Keratinocyte (primary cell): ENCODE data around the gene ISG20L2. TPM values are rescaled to one million over a fixed set of nuclear protein-coding genes. Genes with fewer than 3 reads are reported as not detected.

Source experiments
- DNase-seq: peaks from one replicate; pipeline ENCODE4 v3.0.0-alpha.2; 2011; ENCODE audit warnings: low read depth, missing footprints, low spot score
- FAIRE-seq: peaks from 2 replicates; lab custom pipeline; 2011; peaks lifted over from hg19 to GRCh38; lab: Jason Lieb, UNC
- H2AFZ ChIP-seq: 2 replicates; pipeline ENCODE4 v1.6.0; 2012; ENCODE audit warnings: low read length, control low read depth, inconsistent platforms; ENCODE audit not compliant: control insufficient read depth
- H3K27ac ChIP-seq: 2 replicates; pipeline ENCODE4 v1.5.1; 2011; ENCODE audit warnings: low read length; ENCODE audit not compliant: control insufficient read depth, insufficient read depth
- H3K27me3 ChIP-seq: 3 replicates; pipeline ENCODE4 v1.6.0; 2011; ENCODE audit warnings: low read length; ENCODE audit not compliant: control insufficient read depth, insufficient read depth; ENCODE audit errors: extremely low read depth
- H3K36me3 ChIP-seq, 2 experiments: 2 replicates in 1 of 2; 3 replicates in 1 of 2; pipeline ENCODE4 v1.5.1; 2011; ENCODE audit warnings: low read length in 2 of 2, mild to moderate bottlenecking in 1 of 2; ENCODE audit not compliant: control insufficient read depth in 2 of 2, insufficient read depth in 2 of 2; ENCODE audit errors: extremely low read depth in 1 of 2
- H3K4me1 ChIP-seq: 3 replicates; pipeline ENCODE4 v1.5.1; 2011; ENCODE audit warnings: low read length; ENCODE audit not compliant: control insufficient read depth, insufficient read depth; ENCODE audit errors: extremely low read depth
- H3K4me2 ChIP-seq: 3 replicates; pipeline ENCODE4 v1.6.0; 2011; ENCODE audit warnings: low read depth, low read length; ENCODE audit not compliant: control insufficient read depth, insufficient read depth; ENCODE audit errors: extremely low read depth
- H3K4me3 ChIP-seq, 3 experiments: fragments of 200-600 bp in 1 of 3; sonication (generic) in 1 of 3; 2 replicates in 2 of 3; 3 replicates in 1 of 3; pipeline ENCODE4 v1.5.1; 2011 to 2016; ENCODE audit warnings: low read length in 3 of 3, mild to moderate bottlenecking in 3 of 3, control low read depth in 2 of 3, inconsistent platforms in 1 of 3, low read depth in 1 of 3, mixed read lengths in 1 of 3, mixed run types in 1 of 3, moderate library complexity in 1 of 3; ENCODE audit not compliant: control insufficient read depth in 2 of 3, insufficient read depth in 2 of 3; ENCODE audit errors: extremely low read depth in 1 of 3
- H3K79me2 ChIP-seq: 2 replicates; pipeline ENCODE4 v1.6.0; 2012; ENCODE audit warnings: low read length; ENCODE audit not compliant: control insufficient read depth, insufficient read depth
- H3K9ac ChIP-seq: 3 replicates; pipeline ENCODE4 v1.6.0; 2011; ENCODE audit warnings: low read length; ENCODE audit not compliant: control insufficient read depth, insufficient read depth; ENCODE audit errors: extremely low read depth
- H3K9me1 ChIP-seq: 3 replicates; pipeline ENCODE4 v1.6.0; 2011; ENCODE audit warnings: low read length; ENCODE audit not compliant: control insufficient read depth, insufficient read depth; ENCODE audit errors: extremely low read depth
- H3K9me3 ChIP-seq: 2 replicates; pipeline ENCODE4 v1.5.1; 2012; ENCODE audit warnings: low read depth, low read length; ENCODE audit not compliant: control insufficient read depth
- H4K20me1 ChIP-seq: 3 replicates; pipeline ENCODE4 v1.6.0; 2011; ENCODE audit warnings: low read length; ENCODE audit not compliant: control insufficient read depth, insufficient read depth; ENCODE audit errors: extremely low read depth
- EZH2 ChIP-seq: IDR thresholded peaks from one replicate; pipeline ENCODE4 v1.6.1; 2012; ENCODE audit warnings: inconsistent platforms, mild to moderate bottlenecking, low read length, moderate library complexity
- dilution Hi-C: fragments of 300-500 bp; cut with MboI; formaldehyde crosslinking; loops from one replicate; pipeline ENCODE4 v1.7.0; 2020; ENCODE audit warnings: low sequenced_read_pairs; ENCODE audit not compliant: extremely low pct_ligation_motif_present
- polyA plus RNA-seq, 5 experiments: library from polyadenylated mRNA; depleted of rRNA in 3 of 5; stranded (reverse) in 3 of 5; stranded (forward) in 1 of 5; unstranded in 1 of 5; fragments of >200 nt; gene quantifications; 1 replicate in 1 of 5; 2 replicates in 3 of 5; 3 replicates in 1 of 5; pipeline versions ENCODE4 v1.2.1 to v1.2.3, GENCODE V29; 2011 to 2012; ENCODE audit warnings: missing spikeins in 2 of 5, low read depth in 1 of 5, low replicate concordance in 1 of 5
- TF ChIP-seq, protein P1 (sequence below), 3 experiments: IDR thresholded peaks in 1 of 3; conservative IDR thresholded peaks in 1 of 3; optimal IDR thresholded peaks in 1 of 3; 2 replicates in 2 of 3; 3 replicates in 1 of 3; pipeline versions ENCODE3 to v1.5.1; 2011; ENCODE audit warnings: low read length in 3 of 3, mild to moderate bottlenecking in 3 of 3, moderate library complexity in 2 of 3, control low read depth in 1 of 3, inconsistent platforms in 1 of 3; ENCODE audit not compliant: insufficient read depth in 2 of 3; ENCODE audit errors: extremely low read depth in 1 of 3

ISG20L2 gene
- polyA plus RNA-seq, 1 donor (not counting 4 experiments of a cell fraction or from before 2014, with no cell fraction given): 48.6 TPM

DNA sequence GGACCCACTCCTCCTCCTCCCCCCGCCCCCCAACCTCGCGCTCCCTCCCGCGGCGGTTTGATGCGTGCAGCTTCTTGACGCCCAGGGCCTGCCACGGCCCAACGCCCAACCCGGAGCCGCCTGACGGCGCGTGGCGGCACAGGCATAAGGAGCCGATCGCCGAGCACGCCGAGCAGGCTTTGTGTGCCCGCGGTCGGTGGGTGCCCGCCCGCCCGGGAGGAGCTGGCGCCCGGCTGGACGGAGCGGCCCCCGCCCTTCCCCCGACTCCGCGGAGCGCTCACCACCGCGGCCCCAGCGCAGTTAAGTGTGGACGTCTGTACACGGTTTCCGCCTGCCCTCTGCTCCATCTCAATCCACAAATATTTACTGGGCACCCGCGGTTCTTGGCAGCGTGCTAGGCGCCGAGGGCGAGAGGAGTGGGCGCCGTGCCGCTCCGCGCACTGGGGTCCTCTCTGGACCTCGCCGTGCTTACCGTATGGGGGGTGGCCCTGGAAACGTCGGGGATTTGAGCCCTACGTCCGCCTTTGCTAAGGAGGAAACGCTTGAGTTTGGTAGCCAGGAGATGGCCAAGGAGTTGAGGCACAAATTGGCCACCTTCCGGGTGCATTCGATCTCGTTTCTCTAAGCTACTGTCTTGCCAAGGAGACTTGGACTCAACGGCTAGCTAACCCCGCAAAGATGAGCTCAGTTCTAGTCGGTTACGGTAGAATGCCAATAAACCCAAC lies 23.4 kb upstream of the ISG20L2 start:
- TF ChIP-seq EZH2: no peak
- TF ChIP-seq, protein P1, sequence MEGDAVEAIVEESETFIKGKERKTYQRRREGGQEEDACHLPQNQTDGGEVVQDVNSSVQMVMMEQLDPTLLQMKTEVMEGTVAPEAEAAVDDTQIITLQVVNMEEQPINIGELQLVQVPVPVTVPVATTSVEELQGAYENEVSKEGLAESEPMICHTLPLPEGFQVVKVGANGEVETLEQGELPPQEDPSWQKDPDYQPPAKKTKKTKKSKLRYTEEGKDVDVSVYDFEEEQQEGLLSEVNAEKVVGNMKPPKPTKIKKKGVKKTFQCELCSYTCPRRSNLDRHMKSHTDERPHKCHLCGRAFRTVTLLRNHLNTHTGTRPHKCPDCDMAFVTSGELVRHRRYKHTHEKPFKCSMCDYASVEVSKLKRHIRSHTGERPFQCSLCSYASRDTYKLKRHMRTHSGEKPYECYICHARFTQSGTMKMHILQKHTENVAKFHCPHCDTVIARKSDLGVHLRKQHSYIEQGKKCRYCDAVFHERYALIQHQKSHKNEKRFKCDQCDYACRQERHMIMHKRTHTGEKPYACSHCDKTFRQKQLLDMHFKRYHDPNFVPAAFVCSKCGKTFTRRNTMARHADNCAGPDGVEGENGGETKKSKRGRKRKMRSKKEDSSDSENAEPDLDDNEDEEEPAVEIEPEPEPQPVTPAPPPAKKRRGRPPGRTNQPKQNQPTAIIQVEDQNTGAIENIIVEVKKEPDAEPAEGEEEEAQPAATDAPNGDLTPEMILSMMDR (optimal IDR thresholded peaks at IDR 0.05 in 1 of 3, IDR thresholded peaks at IDR 0.05 in 1 of 3, conservative IDR thresholded peaks at IDR 0.05 in 1 of 3; ENCODE audit: extremely low read depth in 1 of 3, insufficient read depth in 2 of 3, low read length in 3 of 3): peak in 1 of 3 experiments; percentile 21
- DNase-seq (no peak), FAIRE-seq (no peak)
- H3K4me3 ChIP-seq: peak overlapping the region; percentile 73 to 93 (median 88)
- H3K27me3 ChIP-seq: no peaks in the 10 kb centered on the region
- dilution Hi-C loops: no loop called here
- H3K9me3 ChIP-seq: no peaks in the 10 kb centered on the region
- peaks cover 3 to 12% of the 10 kb centered on the region in 2 experiments for H3K36me3 ChIP-seq
- peak overlapping the region; percentile 100 for H3K9ac ChIP-seq
- peaks cover 55% of the 10 kb centered on the region for H3K79me2 ChIP-seq
- H3K4me2 ChIP-seq: peak overlapping the region; percentile 95
- H3K27ac ChIP-seq: peak overlapping the region; percentile 98
- H3K4me1 ChIP-seq: peaks cover 37% of the 10 kb centered on the region
- H3K9me1 ChIP-seq: no peaks in the 10 kb centered on the region
- peak overlapping the region; percentile 66 for H2AFZ ChIP-seq
- no peaks in the 10 kb centered on the region for H4K20me1 ChIP-seq

DNA sequence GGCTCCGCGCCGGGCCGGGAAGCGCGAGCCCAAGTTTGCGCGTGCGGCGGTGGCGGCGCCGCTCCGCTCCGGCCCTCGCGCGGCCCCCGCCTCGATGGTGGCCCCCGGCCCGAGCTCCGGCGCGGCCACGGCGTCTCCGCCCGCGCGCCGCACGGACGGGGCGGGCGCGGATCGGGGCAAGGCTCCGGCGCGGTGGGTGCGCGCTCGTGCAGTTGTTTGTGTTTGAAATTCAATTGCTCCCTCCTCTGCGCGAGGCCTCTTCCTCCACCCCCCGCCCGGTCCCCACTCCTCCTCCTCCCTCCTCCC lies 22.8 kb upstream of the ISG20L2 start, which contains the start of gene HDGF:
Gene HDGF (minus strand): TSS at position 225 of the 306 bp plus-strand sequence. CDS start 246 bp downstream, outside the sequence.
- Histone ChIP-seq H3K9ac (peak within 1 kb of the TSS; percentile 100), H4K20me1 (no peaks in the 10 kb centered on the region), H3K27me3 (no peaks in the 10 kb centered on the region), H3K36me3 (peaks cover 3 to 12% of the 10 kb centered on the region in 2 experiments), H3K4me1 (peaks cover 38% of the 10 kb centered on the region), H3K9me3 (no peaks in the 10 kb centered on the region), H3K27ac (peak within 1 kb of the TSS; percentile 98), H3K79me2 (peaks cover 59% of the 10 kb centered on the region), H2AFZ (peak within 1 kb of the TSS; percentile 66), H3K9me1 (no peaks in the 10 kb centered on the region), H3K4me3 (peak within 1 kb of the TSS; percentile 88 to 99 (median 97)), H3K4me2 (peak within 1 kb of the TSS; percentile 100)
- FAIRE-seq: no peak
- dilution Hi-C loops: no loop called here
- TF ChIP-seq, protein P1 (optimal IDR thresholded peaks at IDR 0.05 in 1 of 3, IDR thresholded peaks at IDR 0.05 in 1 of 3, conservative IDR thresholded peaks at IDR 0.05 in 1 of 3; ENCODE audit: extremely low read depth in 1 of 3, insufficient read depth in 2 of 3, low read length in 3 of 3): no peak
- TF ChIP-seq EZH2: no peak
- DNase-seq: no peak
